Right atrium auricular region (tissue), 2 donors: ENCODE results near the gene UBAC2. TPM values are rescaled to one million over a fixed set of nuclear protein-coding genes. Genes with fewer than 3 reads are reported as not detected.

Experiments used
- DNase-seq: peaks from one replicate; pipeline ENCODE4 v3.0.0-alpha.2; 2019; ENCODE audit warnings: low spot score
- H3K27ac ChIP-seq, 2 donors: fragments of 200-600 bp; sonication (generic); 1 replicate in 1 of 2; 2 replicates in 1 of 2; pipeline ENCODE4 v1.5.1; 2016 to 2019
- H3K27me3 ChIP-seq, 2 donors: fragments of 200-600 bp; sonication (generic); one replicate each; pipeline versions ENCODE4 v1.5.1 to v1.6.0; 2017 to 2019
- H3K36me3 ChIP-seq: fragments of 200-600 bp; sonication (generic); one replicate; pipeline ENCODE4 v1.5.1; 2016
- H3K4me1 ChIP-seq, 2 donors: fragments of 200-600 bp; sonication (generic); one replicate each; pipeline versions ENCODE4 v1.5.1 to v1.6.0; 2017 to 2019
- H3K4me3 ChIP-seq, 2 donors: fragments of 200-600 bp; sonication (generic); 1 replicate in 1 of 2; 2 replicates in 1 of 2; pipeline ENCODE4 v1.5.1; 2017 to 2019; ENCODE audit warnings: mild to moderate bottlenecking in 1 of 2, moderate library complexity in 1 of 2
- H3K9me3 ChIP-seq, 2 donors: fragments of 200-600 bp; sonication (generic); one replicate each; pipeline ENCODE4 v1.5.1; 2019
- CTCF ChIP-seq, 2 donors: fragments of 200-600 bp; sonication (generic); IDR thresholded peaks; one replicate each; pipeline ENCODE4 v1.5.1; 2019; ENCODE audit warnings: antibody characterized with exemption in 2 of 2
- total RNA-seq, 2 donors: library from RNA; depleted of rRNA; stranded (reverse); fragments of >200 nt; gene quantifications; one replicate each; pipeline ENCODE4 v1.1.0, GENCODE V29; 2016

Gene UBAC2
- total RNA-seq, 2 donors from 2014 or later, result 47.5 to 50.7 TPM

GRCh38 chr13:99258946-99259345, 58.3 kb downstream of the UBAC2 start:
- H3K27me3 ChIP-seq, result no peaks in the 10 kb centered on the region
- TF ChIP-seq CTCF (IDR thresholded peaks at IDR 0.05), result no peak
- no peak overlapping the region for H3K4me3 ChIP-seq
- peaks cover 0 to under 1% of the 10 kb centered on the region in 2 donors for H3K4me1 ChIP-seq
- no peak for DNase-seq
- no peak overlapping the region for H3K27ac ChIP-seq
- H3K36me3 ChIP-seq, result no peaks in the 10 kb centered on the region
- no peaks in the 10 kb centered on the region for H3K9me3 ChIP-seq

- Histone ChIP-seq H3K36me3 (no peaks in the 10 kb centered on the region), H3K27me3 (no peaks in the 10 kb centered on the region), H3K27ac (no peak overlapping the region), H3K4me3 (no peak overlapping the region), H3K4me1 (peaks cover 0 to 3% of the 10 kb centered on the region in 2 donors), H3K9me3 (no peaks in the 10 kb centered on the region)
- no peak for DNase-seq
- no peak for TF ChIP-seq CTCF (IDR thresholded peaks at IDR 0.05)
These were observed 59.6 kb downstream of the UBAC2 start for GRCh38 chr13:99260216-99260615.

- Histone ChIP-seq H3K27me3 (no peaks in the 10 kb centered on the region), H3K4me3 (no peak overlapping the region), H3K27ac (no peak overlapping the region), H3K4me1 (peaks cover 0 to 3% of the 10 kb centered on the region in 2 donors), H3K36me3 (no peaks in the 10 kb centered on the region), H3K9me3 (no peaks in the 10 kb centered on the region)
- no peak for DNase-seq
- no peak for TF ChIP-seq CTCF (IDR thresholded peaks at IDR 0.05)
These were observed 60.4 kb downstream of the UBAC2 start for GRCh38 chr13:99261059-99261458.

GRCh38 chr13:99263126-99263785, 62.6 kb downstream of the UBAC2 start:
- no peaks in the 10 kb centered on the region for H3K9me3 ChIP-seq
- no peak for DNase-seq
- TF ChIP-seq CTCF (IDR thresholded peaks at IDR 0.05), result no peak
- H3K27ac ChIP-seq, result no peak overlapping the region
- no peaks in the 10 kb centered on the region for H3K27me3 ChIP-seq
- no peaks in the 10 kb centered on the region for H3K36me3 ChIP-seq
- H3K4me1 ChIP-seq, result peaks cover 0 to 3% of the 10 kb centered on the region in 2 donors
- no peak overlapping the region for H3K4me3 ChIP-seq

GRCh38 chr13:99264051-99264450, 63.4 kb downstream of the UBAC2 start:
- DNase-seq, result no peak
- peaks cover 0 to 3% of the 10 kb centered on the region in 2 donors for H3K4me1 ChIP-seq
- TF ChIP-seq CTCF (IDR thresholded peaks at IDR 0.05), result no peak
- H3K27ac ChIP-seq, result no peak overlapping the region
- no peaks in the 10 kb centered on the region for H3K27me3 ChIP-seq
- no peaks in the 10 kb centered on the region for H3K36me3 ChIP-seq
- no peak overlapping the region for H3K4me3 ChIP-seq
- no peaks in the 10 kb centered on the region for H3K9me3 ChIP-seq
